WI38 (cell line): ENCODE data around the gene DNM2.

Experiments
- H3K4me3 ChIP-seq: 2 replicates; pipeline ENCODE4 v1.5.1; 2011; ENCODE audit warnings: low read depth, mild to moderate bottlenecking, control low read depth, low read length
- TF ChIP-seq, protein P1 (sequence below): IDR thresholded peaks from 2 replicates; pipeline ENCODE4 v1.5.1; 2012; ENCODE audit warnings: low read depth, mild to moderate bottlenecking, control low read depth, low read length

The DNM2 gene

DNA sequence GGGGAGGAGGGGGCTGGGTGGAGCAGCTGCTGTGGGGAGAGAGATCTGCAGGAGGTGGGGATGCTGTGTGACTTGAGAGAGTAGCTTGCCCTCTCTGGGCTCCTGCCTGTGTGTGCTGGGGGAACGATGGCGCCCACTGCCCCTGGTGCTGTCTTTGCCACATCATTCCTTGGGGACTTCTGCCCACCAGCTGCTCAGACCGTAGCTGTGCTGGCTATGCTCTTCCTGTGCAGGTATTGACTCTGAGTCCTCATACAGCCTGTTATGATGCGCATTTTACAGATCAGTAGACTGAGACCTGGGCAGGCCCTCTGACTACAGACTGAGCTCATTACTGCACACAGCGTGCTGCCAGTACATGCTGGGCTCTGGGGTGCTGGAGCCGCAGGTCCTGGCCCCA is 51.1 kb downstream of the DNM2 start:
- H3K4me3 ChIP-seq: no peak overlapping the region
- TF ChIP-seq, protein P1, sequence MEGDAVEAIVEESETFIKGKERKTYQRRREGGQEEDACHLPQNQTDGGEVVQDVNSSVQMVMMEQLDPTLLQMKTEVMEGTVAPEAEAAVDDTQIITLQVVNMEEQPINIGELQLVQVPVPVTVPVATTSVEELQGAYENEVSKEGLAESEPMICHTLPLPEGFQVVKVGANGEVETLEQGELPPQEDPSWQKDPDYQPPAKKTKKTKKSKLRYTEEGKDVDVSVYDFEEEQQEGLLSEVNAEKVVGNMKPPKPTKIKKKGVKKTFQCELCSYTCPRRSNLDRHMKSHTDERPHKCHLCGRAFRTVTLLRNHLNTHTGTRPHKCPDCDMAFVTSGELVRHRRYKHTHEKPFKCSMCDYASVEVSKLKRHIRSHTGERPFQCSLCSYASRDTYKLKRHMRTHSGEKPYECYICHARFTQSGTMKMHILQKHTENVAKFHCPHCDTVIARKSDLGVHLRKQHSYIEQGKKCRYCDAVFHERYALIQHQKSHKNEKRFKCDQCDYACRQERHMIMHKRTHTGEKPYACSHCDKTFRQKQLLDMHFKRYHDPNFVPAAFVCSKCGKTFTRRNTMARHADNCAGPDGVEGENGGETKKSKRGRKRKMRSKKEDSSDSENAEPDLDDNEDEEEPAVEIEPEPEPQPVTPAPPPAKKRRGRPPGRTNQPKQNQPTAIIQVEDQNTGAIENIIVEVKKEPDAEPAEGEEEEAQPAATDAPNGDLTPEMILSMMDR: no peak

DNA sequence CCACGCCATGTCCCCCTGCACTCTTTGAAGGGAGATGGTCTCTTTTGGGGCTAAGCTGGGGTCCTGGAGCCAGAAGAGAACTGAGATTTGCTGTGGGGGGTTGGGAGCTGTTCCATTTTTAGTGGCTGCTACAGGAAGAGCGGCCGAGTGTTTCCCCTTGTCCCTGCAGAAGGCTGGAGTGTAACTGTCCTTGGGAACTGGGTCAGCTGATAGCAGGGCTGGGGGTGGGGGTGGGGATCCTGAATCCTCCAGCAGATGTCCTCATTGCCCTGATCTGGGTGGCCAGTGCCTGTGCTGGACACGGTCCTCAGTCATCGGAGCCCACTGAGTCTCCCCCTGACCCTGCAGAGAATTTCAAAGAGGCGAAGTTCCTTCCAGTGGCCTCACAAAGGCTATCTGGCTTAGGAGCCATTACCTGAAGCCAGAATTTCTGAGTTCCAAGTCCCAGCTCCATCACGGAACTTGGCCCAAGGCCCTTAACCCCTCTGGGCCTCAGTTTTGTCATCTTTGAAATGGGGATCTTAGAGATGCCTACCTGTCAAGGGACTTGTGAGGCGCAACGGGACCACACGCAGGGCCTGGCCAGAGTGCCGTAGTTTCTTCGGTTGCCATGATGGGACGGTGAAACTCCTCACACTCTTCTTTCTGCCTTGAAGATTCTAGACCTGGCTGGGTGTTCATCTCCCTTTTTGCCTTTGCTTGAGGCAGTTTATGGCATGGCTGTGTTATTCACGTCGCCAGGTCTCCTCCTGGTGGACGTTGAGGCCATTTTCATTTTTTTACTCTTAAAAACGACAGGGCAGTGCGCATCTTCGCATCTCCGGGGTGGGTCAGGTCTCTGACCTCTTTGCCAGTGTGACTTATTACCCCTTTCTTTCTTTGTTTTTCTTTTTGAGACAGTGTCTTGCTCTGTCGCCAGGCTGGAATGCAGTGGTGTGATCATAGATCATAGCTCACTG is 51.9 kb downstream of the DNM2 start:
- TF ChIP-seq, protein P1: no peak

DNA sequence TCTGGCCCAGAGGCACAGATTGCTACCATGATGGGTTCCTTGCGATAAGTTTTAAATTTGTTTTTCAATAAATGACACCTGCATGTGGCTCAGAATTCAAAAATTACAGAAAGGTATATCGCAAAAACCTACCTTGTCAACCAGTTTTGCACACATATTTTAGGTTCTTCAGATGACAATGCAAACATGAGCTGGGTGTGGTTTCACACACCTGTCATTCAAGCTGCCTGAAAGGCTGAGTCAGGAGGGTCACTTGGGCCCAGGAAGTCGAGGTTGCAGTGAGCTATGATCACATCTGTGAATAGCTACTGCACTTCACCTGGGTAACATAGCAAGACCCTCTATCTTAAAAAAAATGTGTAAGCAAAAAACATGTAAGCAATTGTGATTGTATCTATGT is 56.1 kb downstream of the DNM2 start:
- TF ChIP-seq, protein P1: no peak
- H3K4me3 ChIP-seq: no peak overlapping the region

More for the DNA sequence above, 51.9 kb downstream of the DNM2 start:
- H3K4me3 ChIP-seq: no peak overlapping the region

GRCh38 chr19:10774893-10775292 is 57.0 kb downstream of the DNM2 start:
- TF ChIP-seq, protein P1: no peak
- H3K4me3 ChIP-seq: no peak overlapping the region

DNA sequence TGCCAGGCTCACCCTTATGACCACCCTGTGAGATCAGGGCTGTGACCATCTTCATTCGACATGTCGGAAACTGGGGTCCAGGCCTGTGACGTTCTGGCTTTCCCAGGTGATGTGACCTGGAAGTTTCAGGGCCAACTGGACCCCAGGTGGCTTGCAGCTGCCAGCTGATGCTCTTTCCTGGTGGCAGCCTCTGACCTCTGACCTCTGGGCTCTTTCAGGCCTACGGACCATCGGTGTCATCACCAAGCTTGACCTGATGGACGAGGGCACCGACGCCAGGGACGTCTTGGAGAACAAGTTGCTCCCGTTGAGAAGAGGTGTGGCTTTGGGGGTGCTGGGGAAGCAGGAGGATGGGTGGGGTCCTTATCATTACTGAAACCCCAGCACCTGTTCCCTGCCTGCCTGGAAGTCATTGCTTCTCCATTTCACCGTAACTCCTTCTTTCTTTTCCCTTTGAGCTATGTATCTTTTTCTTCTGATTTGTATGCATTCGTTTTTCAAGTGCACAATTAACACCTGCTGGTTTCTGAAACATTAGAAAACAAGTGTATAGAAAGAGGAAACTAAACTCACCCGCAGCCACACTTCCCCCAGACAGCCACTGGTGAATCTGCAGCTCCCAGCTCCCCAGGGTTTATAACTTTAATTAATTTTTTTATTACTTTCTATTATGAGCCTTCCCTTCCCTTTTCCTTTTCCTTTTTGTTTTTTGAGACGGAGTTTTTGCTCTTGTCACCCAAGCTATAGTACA is 59.2 kb downstream of the DNM2 start:
- H3K4me3 ChIP-seq: no peak overlapping the region
- TF ChIP-seq, protein P1: no peak

DNA sequence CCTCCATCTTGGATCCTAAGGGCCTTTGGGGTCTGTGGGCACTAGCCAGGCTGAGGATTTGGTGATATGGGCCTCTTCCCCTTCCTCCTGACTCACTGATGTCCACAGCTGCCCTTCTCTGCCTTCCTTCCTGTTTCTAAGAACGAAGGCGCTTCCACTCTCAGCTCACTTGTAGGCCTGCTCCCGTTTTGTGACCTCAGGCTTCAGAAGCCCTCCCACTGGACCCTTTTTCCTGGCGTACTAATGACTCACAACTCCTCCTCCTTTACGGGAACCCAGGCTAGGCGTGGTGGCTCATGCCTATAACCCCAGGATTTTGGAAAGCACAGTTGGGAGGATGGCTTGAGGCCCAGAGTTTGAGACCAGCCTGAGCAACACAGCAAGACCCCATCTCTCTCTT is 62.5 kb downstream of the DNM2 start:
- TF ChIP-seq, protein P1: no peak
- no peak overlapping the region for H3K4me3 ChIP-seq

DNA sequence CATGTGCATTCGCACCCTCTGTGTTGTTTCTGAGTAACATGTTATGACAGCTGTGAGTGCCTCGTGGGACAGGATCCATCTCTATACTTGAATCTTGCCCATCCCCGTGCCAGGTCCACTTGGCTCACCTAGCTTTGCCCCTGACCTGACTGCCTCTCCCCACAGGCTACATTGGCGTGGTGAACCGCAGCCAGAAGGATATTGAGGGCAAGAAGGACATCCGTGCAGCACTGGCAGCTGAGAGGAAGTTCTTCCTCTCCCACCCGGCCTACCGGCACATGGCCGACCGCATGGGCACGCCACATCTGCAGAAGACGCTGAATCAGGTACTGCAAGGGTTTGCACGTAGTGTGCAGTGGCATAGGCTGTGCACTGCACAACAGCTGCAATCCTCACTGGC is 64.9 kb downstream of the DNM2 start:
- TF ChIP-seq, protein P1: no peak
- H3K4me3 ChIP-seq: no peak overlapping the region
